GM12891 (cell line): ENCODE measurements around the gene RHEB.

ENCODE experiments used
- DNase-seq: peaks from one replicate; pipeline ENCODE4 v3.0.0; 2011; ENCODE audit warnings: low spot score; ENCODE audit not compliant: insufficient read length
- FAIRE-seq: peaks from 2 replicates; lab custom pipeline; 2011; peaks lifted over from hg19 to GRCh38; lab: Jason Lieb, UNC
- PAX5 ChIP-seq: IDR thresholded peaks from 2 replicates; pipeline ENCODE4 v1.6.1; 2011; ENCODE audit warnings: low read length, moderate library complexity, mild to moderate bottlenecking; ENCODE audit not compliant: insufficient read depth, severe bottlenecking
- POLR2A ChIP-seq: IDR thresholded peaks from 2 replicates; pipeline ENCODE4 v1.6.1; 2011; ENCODE audit warnings: low read depth, low read length, control low read depth
- POLR2AphosphoS5 ChIP-seq: IDR thresholded peaks from 2 replicates; pipeline ENCODE4 v1.6.1; 2011; ENCODE audit warnings: low read depth, low read length, control low read depth
- POU2F2 ChIP-seq: IDR thresholded peaks from 2 replicates; pipeline ENCODE4 v1.6.1; 2011; ENCODE audit warnings: low read depth, mild to moderate bottlenecking, control low read depth, low read length, moderate library complexity
- SPI1 ChIP-seq: IDR thresholded peaks from 2 replicates; pipeline ENCODE4 v1.6.1; 2011; ENCODE audit warnings: low read depth, low read length, control low read depth
- TAF1 ChIP-seq: IDR thresholded peaks from 2 replicates; pipeline ENCODE4 v1.6.1; 2011; ENCODE audit warnings: low read depth, low read length, control low read depth

Gene RHEB

DNA sequence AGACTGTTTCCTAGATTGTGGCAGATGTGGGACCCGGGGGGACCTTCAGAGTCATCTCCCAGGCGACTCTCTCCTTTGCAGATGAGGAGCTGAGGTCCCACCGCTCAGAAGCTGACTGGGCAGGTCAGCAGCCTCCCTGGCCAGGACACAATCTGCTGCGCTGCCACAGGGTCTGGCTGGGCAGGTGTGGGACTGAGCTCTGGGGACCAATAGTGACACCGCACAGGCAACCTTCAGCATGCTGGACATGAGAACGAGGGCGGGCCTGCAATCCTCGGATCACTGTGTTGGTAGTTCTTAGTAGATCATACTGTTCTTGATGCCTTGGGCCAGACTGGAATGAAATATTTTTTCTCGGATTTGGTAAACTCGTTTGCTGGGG, 59.2 kb downstream of the RHEB start:
- DNase-seq, result no peak
- TF ChIP-seq POLR2A (no peak), PAX5 (no peak)
- no peak for FAIRE-seq

DNA sequence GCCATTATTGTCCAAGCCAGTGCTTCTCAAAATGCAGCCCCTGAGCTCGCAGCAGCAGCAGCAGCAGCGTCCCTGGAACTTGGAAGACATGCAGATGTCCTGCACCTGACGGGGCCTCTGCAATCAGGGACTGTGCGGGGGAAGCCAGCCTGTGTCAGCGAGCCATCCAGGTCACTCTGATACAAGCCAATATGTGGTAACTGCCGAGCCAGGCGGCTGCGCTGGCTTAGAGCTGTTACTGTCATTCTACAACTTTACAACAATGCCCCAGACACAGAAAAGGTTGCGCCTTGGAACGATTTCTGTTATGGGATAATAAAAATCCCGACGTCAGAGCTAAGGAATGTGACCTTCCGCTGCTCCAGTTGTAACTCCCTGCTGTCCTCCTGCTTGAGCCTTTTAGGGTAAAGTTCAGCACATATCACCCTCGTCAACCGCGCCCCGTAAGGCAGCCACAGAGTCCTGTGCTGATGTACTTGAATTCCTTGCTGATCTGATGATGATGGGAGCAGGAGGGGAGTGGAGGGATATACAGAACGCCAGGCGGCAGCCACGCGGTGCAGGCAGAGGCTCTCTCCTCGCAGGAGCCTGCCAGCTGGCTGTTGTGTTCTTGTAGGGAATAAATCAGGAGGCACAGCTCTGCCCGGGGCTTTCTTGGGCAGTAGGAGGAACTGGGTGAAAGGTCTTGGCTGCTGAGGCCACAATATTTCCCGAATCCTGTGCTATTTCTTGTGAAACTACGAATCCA, 59.8 kb downstream of the RHEB start:
- TF ChIP-seq POLR2AphosphoS5 (no peak), PAX5 (no peak)
- FAIRE-seq (no peak), DNase-seq (no peak)

DNA sequence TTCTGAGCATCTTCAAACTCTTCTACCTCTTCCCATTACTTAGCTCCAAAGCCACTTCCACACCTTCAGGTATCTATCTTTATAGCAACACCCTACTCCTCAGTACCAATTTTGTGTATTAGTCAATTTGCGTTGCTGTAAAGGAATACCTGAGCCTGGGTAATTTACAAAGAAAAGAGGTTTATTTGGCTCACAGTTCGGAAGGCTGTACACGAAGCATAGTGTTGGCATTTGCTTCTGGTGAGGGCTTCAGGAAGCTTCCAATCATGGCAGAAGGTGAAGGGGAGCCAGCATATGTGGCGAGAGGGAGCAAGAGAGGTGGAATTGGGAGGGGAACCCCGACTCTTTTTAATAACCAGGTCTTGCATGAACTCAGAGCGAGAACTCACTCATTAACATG, 62.2 kb downstream of the RHEB start:
- no peak for TF ChIP-seq POU2F2
- TF ChIP-seq POLR2A, result no peak
- TF ChIP-seq SPI1, result no peak
- TF ChIP-seq PAX5, result no peak
- no peak for TF ChIP-seq TAF1
- no peak for TF ChIP-seq POLR2AphosphoS5
- DNase-seq, result no peak
- FAIRE-seq, result no peak

DNA sequence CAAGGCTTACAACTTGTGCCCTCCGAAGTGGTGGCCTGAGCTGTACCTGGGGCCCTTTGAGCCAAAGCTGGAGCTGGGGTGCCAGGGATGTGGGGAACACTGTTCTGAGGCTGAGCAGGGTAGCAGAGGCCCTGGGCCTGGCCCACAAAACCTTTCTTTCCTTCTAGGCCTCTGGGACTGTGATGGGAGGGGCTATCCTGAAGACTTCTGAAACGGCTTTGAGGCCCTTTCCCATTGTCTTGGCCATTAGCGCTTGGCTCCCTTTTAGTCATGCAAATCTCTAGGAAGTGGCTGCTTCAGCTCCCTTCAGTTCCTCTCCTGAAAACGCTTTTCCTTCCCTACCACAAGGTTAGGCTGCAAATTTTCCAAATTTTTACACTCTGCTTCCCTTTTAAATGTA, 62.9 kb downstream of the RHEB start:
- no peak for FAIRE-seq
- DNase-seq, result no peak

DNA sequence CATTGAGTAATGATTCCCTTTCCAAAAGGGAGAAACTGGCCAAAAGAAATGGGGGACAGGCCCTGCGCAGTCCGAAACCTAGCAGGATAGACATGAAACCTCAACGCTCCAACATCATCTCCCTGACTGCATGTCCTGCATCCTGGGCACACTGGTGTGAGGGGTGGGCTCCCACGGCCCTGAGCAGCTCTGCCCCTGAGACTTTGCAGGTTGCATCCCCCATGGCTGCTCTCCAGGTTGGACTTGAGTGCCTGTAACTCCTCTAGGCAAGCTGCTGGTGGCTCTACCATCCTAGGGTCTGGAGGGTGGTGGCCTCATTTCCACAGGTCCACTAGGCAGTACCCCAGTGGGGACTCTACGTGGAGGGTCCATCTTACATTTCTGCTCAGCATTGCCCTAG, 63.4 kb downstream of the RHEB start:
- DNase-seq (no peak), FAIRE-seq (no peak)
- TF ChIP-seq PAX5 (no peak), SPI1 (no peak), TAF1 (no peak), POU2F2 (no peak), POLR2AphosphoS5 (no peak), POLR2A (no peak)

More for the DNA sequence above, 62.9 kb downstream of the RHEB start:
- TF ChIP-seq TAF1 (no peak), POLR2A (no peak), SPI1 (no peak), PAX5 (no peak), POU2F2 (no peak), POLR2AphosphoS5 (no peak)

DNA sequence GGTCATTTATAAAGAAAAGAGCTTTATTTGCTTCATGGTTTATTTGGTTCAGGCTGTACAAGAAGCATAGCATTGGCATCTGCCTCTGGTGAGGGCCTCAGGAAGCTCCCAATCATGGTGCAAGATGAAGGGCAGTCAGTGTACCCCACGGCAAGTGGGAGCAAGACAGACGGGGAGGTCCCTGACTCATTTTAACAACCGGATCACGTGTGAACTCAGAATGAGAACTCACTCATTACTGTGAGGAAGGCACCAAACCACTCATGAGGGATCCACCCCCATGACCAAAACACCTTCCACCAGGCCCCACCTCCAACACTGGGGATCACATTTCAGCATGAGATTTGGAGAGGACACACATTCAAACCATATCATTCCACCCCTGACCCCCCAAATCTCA, 64.0 kb downstream of the RHEB start:
- TF ChIP-seq POLR2A (no peak), PAX5 (no peak), SPI1 (no peak), POLR2AphosphoS5 (no peak), TAF1 (no peak), POU2F2 (no peak)
- FAIRE-seq (no peak), DNase-seq (no peak)

DNA sequence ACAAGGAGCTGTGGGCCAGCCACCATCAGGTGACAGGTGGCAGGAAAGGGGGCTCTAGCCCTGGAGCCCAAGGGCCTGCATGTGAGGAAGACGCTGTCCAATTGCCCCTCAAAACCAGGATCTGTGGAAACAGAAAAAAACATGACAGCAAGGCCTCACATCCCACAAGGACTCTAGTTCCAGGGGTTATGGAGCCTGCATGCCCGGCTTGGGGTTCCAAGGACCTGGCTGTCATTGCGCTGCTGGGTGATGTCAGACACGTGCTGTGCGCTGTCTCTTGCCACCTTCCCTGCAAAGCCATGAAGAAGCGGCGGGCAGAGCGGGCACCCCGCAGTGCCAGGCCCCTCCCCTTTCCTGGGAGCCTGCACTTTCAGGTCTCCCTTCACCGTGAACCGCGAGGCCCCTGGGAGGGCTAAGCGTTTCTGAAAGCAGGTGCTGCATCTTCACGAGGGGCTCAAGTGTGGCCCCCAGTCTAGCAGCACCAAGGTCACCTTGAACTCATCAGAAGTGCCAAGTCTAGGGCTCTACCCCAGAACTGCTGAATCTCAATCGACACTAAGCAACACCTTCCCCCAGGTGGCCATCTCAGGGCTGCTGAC, 64.7 kb downstream of the RHEB start:
- TF ChIP-seq POU2F2 (no peak), PAX5 (no peak), POLR2AphosphoS5 (no peak), TAF1 (no peak), POLR2A (no peak), SPI1 (no peak)
- DNase-seq, result no peak
- no peak for FAIRE-seq

DNA sequence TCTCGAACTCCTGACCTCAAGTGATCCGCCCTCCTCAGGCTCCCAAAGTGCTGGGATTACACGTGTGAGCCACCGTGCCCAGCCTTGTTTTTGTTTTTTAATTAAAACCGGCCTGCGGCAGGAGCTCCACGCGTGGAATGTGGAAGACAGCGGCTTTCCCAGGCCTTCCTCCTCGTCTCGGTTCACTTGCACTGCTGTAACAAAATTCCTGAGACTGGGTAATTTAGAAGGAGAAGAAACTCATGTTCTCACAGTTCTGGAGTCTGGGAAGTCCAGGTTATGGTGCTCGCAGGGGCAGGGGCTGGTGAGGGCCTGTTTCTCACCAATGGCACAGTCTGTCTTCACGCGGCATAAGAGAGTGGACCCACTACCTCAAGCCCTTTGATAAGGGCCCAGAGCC, 65.4 kb downstream of the RHEB start:
- no peak for FAIRE-seq
- no peak for DNase-seq
- TF ChIP-seq POLR2AphosphoS5 (no peak), SPI1 (no peak), TAF1 (no peak), POLR2A (no peak), PAX5 (no peak), POU2F2 (no peak)

DNA sequence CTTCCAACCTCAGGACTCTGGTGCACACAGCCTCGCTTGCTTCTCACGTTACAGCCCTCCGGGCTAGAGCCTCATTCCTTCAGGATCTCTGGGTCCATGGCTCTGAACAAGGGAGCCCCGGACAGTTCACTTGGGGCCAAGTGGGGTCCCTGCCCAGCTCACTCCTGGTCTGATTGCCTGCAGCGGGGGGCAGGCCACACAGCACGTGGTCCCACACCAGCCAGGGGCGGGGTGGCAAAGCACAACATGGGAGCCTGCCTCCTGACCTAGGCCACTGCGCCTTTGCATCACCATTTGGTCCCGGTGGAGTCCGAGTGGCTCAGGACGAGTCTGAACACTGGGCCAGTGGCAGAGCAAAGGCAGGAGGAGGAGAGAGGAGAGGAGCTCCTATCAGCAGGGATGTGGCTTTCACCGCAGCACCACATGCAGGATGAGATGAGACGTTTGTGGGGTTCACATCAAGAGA, 66.3 kb downstream of the RHEB start:
- TF ChIP-seq POLR2AphosphoS5, result no peak
- no peak for TF ChIP-seq POLR2A
- no peak for TF ChIP-seq POU2F2
- no peak for TF ChIP-seq PAX5
- no peak for TF ChIP-seq SPI1
- no peak for TF ChIP-seq TAF1
- DNase-seq (no peak), FAIRE-seq (no peak)

DNA sequence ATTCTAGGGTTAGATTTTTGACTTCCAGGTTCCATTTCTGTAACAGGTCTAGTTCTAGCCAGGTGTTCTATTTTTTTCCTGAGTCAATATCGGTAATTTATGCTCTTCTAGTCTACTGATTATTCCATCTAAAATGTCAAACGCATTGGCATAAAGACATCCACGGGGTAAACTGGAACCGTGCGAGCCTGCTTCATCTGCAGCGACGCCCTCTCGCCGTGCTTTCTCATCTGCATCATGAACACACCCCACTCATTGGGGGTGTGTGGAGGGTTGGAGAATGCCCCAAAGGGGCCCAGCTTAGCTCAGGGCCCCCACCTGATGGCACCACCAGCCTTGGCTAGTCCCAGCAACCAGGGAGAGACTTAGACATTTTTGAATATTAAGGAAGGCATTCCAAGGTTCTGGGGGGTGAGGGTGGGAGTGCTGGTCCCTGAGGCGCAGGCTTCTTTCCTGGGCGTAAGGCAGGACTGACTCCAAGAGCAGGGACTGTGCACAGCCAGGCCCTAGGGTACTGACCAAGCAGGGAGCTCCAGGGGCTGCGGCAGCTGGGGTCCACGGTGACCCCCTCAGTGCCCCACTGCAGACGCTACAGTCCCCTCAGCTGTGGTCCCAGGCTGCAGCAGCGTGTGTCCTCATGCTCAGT, 66.9 kb downstream of the RHEB start:
- TF ChIP-seq POLR2AphosphoS5 (no peak), POLR2A (no peak)
- FAIRE-seq (no peak), DNase-seq (no peak)
